ENCODE measurements around the gene RASAL1.

Gene RASAL1

DNA sequence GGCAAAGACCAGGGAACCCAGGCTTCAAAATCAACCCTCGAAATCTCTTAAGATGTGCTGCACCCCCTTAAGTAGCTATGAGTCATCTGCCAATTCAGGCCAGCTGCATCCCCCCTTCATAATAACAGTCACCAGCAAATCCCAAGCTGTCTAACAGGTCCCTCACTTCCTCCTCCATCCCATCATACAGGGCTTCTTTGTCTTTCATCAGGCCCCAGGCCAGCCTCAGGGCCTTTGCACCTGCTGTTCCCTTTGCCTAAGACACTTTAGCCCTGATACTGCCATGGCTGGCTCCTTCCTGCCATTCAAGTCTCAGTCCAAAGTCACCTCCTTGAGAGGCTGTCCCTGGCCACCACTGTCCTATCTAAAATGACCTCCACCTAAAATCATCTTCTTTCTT, 4.0 kb downstream of the RASAL1 start:
- H3K36me3 ChIP-seq (replicated peaks): no peaks in the 10 kb centered on the region
- TF ChIP-seq, protein P1, sequence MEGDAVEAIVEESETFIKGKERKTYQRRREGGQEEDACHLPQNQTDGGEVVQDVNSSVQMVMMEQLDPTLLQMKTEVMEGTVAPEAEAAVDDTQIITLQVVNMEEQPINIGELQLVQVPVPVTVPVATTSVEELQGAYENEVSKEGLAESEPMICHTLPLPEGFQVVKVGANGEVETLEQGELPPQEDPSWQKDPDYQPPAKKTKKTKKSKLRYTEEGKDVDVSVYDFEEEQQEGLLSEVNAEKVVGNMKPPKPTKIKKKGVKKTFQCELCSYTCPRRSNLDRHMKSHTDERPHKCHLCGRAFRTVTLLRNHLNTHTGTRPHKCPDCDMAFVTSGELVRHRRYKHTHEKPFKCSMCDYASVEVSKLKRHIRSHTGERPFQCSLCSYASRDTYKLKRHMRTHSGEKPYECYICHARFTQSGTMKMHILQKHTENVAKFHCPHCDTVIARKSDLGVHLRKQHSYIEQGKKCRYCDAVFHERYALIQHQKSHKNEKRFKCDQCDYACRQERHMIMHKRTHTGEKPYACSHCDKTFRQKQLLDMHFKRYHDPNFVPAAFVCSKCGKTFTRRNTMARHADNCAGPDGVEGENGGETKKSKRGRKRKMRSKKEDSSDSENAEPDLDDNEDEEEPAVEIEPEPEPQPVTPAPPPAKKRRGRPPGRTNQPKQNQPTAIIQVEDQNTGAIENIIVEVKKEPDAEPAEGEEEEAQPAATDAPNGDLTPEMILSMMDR (IDR thresholded peaks at IDR 0.05; ENCODE audit: low read depth, low read length, missing control alignments): no peak
- H3K27ac ChIP-seq: no peak overlapping the region
- no peak overlapping the region for H3K4me3 ChIP-seq (ENCODE audit: low read depth, low read length)
- in situ Hi-C loops (cut with HindIII; ENCODE audit: low pct_ligation_motif_present, low sequenced_read_pairs): no loop called here
- no peak for DNase-seq
- peaks cover 4% of the 10 kb centered on the region for H3K27me3 ChIP-seq (replicated peaks)

DNA sequence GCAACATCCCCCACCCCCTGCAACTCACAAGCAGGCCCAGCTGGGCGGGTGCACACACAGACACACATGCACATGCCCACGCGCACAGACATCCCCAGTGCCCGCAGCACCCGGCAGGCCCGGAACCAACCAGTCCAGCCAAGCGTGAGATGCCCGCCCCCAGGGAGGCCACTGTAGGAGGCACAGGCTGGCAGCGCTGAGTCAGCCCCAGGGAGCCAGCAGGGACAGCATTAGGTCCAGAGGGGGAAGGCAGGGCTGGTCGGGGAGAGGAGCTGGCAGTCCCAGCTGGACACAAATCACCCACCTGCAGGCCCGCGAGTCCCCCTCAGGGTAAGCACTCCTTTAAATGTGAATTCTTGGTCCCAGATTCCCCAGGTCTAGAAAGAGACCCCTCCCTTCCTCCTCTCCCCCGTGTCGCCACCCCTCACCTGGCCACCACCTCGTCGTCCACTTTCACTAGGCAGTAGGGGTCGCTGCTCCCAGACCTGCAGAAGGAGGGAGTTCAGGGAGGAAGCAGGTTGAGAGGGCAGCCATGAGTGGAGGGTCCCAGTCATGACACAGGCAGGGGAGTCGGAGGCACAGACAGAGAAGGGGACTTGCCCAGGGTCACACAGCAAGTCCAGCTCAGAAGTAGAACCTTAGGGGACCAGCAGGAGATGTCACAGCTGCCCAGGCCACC, 5.0 kb downstream of the RASAL1 start:
- in situ Hi-C loops (cut with HindIII; ENCODE audit: low pct_ligation_motif_present, low sequenced_read_pairs): no loop called here
- DNase-seq: no peak

DNA sequence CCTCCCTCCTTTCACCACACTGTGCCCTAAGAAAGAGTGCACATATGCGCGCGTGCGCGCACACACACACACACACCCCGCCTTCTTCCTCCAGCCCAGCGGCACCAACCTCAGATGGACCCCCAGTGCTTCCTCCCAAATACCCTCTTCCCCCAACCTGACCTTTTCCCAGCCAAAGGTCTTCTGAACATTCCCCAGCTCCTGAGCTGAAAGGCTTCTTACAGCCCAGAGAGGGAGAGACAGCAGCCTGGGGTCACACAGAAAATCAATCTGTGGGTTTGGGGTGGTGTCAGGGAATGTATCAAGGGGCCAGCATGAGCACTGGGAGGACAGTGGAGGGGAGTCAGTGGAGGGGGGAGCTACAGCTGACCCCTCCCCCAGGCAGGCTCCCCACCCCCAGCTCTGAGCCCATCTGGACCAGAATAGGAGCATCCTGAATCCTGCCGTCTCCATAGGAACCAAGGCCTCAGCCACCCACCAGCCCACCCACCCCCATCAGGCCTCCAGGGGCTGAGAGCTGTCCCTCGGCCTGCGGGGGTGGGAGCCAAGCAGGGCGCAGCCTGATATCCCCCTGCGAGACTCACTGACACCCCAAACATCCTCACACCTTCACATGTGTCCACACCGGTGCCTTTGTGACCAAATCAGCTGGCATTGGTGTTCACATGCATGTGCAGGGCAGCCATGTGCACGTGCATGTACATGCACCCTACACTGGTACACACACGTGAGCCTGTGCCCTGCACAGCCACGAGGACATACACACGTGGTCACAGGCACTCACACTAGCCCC, 5.7 kb downstream of the RASAL1 start:
- DNase-seq: no peak
- Histone ChIP-seq H3K4me3 (ENCODE audit: low read depth, low read length) (no peak overlapping the region), H3K27ac (no peak overlapping the region), H3K27me3 (replicated peaks) (peaks cover 4% of the 10 kb centered on the region), H3K36me3 (replicated peaks) (no peaks in the 10 kb centered on the region)
- TF ChIP-seq, protein P1 (IDR thresholded peaks at IDR 0.05; ENCODE audit: low read depth, low read length, missing control alignments): no peak
- in situ Hi-C loops (cut with HindIII; ENCODE audit: low pct_ligation_motif_present, low sequenced_read_pairs): no loop called here

More for the DNA sequence above, 5.0 kb downstream of the RASAL1 start:
- Histone ChIP-seq H3K27me3 (replicated peaks) (peaks cover 4% of the 10 kb centered on the region), H3K36me3 (replicated peaks) (no peaks in the 10 kb centered on the region), H3K27ac (no peak overlapping the region), H3K4me3 (ENCODE audit: low read depth, low read length) (no peak overlapping the region)
- TF ChIP-seq, protein P1 (IDR thresholded peaks at IDR 0.05; ENCODE audit: low read depth, low read length, missing control alignments): peak; percentile 50

GRCh38 chr12:113128802-113129663, 6.5 kb downstream of the RASAL1 start:
- H3K27me3 ChIP-seq (replicated peaks): peaks cover 4% of the 10 kb centered on the region
- TF ChIP-seq, protein P1 (IDR thresholded peaks at IDR 0.05; ENCODE audit: low read depth, low read length, missing control alignments): no peak
- H3K27ac ChIP-seq: no peak overlapping the region
- no peak for DNase-seq
- H3K4me3 ChIP-seq (ENCODE audit: low read depth, low read length): no peak overlapping the region
- in situ Hi-C loops (cut with HindIII; ENCODE audit: low pct_ligation_motif_present, low sequenced_read_pairs): no loop called here
- H3K36me3 ChIP-seq (replicated peaks): no peaks in the 10 kb centered on the region

DNA sequence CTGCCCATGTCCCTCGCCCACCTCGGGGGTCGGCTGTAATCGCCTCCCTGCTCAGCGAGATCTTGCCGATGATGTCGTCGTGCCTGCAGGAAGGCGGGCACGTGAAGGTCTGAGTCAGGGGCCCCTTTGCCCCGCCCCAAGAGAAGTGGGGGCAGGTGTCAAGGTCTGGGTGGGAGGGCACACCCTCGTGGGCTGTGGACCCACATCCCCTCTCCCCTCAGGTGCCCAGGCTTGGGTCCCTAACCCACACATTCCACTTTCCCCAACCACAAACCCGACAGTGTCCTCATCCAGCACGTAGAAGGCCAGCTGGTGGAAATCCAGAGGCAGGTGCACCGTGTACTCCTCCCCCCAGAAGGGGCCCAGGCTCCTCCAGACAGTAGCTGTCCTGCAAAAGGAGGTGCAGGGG, 7.8 kb downstream of the RASAL1 start:
- no peak overlapping the region for H3K4me3 ChIP-seq (ENCODE audit: low read depth, low read length)
- no peaks in the 10 kb centered on the region for H3K36me3 ChIP-seq (replicated peaks)
- no peak overlapping the region for H3K27ac ChIP-seq
- TF ChIP-seq, protein P1 (IDR thresholded peaks at IDR 0.05; ENCODE audit: low read depth, low read length, missing control alignments): no peak
- in situ Hi-C loops (cut with HindIII; ENCODE audit: low pct_ligation_motif_present, low sequenced_read_pairs): no loop called here
- no peak for DNase-seq
- H3K27me3 ChIP-seq (replicated peaks): peaks cover 4% of the 10 kb centered on the region
